ENCODE data around the gene EYS. TPM values are rescaled to one million over a fixed set of nuclear protein-coding genes. Genes with fewer than 3 reads are reported as not detected.

Gene EYS
- not detected for total RNA-seq (ENCODE audit: unreplicated experiment)
- long read RNA-seq = 0 reads

DNA sequence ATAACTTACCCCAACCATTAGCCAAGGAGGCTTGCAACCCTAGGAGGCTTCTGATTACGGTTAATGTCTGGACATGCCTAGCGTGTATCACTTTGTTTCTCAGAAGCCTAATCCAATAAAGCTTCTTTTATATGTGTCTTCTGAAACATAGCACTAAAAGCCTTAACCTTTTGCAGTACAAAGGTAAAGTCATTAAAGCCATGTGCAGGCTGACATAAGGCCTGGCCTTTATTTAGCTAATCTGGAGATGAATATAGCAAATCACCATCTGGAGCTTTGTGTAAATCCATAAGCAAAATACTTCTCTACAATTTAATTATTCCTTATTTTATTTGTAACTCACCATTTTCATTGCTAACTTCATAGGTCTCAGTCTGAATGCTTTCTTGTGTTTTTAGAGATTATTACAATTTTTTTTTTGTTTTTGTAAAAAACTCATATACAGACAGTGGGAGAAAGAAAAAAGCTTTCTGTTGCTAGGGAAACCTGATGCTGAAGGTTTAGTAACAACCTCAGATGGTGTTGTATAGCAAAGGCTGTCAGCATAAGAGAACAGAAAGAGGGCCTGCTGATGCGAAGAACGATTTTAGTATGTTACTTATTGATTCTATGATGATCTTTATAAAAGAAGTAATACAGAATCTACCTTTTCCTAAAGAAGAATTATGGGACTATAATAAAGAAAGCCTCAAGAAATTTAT, at the start of gene EYS:
Gene EYS (minus strand): TSS at position 101 of the 701 bp plus-strand sequence. CDS start 211,816 bp downstream, outside the sequence.
- Mint-ChIP-seq H3K4me3 (ENCODE audit: unreplicated experiment) (no peak within 1 kb of the TSS), H3K36me3 (ENCODE audit: low read depth, unreplicated experiment) (no peaks in the 10 kb centered on the region), H3K4me1 (ENCODE audit: unreplicated experiment) (no peaks in the 10 kb centered on the region), H3K27ac (ENCODE audit: unreplicated experiment) (no peak within 1 kb of the TSS), H3K9me3 (ENCODE audit: unreplicated experiment) (no peaks in the 10 kb centered on the region), H3K27me3 (ENCODE audit: unreplicated experiment) (no peaks in the 10 kb centered on the region)
- TF ChIP-seq, protein P1, sequence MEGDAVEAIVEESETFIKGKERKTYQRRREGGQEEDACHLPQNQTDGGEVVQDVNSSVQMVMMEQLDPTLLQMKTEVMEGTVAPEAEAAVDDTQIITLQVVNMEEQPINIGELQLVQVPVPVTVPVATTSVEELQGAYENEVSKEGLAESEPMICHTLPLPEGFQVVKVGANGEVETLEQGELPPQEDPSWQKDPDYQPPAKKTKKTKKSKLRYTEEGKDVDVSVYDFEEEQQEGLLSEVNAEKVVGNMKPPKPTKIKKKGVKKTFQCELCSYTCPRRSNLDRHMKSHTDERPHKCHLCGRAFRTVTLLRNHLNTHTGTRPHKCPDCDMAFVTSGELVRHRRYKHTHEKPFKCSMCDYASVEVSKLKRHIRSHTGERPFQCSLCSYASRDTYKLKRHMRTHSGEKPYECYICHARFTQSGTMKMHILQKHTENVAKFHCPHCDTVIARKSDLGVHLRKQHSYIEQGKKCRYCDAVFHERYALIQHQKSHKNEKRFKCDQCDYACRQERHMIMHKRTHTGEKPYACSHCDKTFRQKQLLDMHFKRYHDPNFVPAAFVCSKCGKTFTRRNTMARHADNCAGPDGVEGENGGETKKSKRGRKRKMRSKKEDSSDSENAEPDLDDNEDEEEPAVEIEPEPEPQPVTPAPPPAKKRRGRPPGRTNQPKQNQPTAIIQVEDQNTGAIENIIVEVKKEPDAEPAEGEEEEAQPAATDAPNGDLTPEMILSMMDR (IDR thresholded peaks at IDR 0.05; ENCODE audit: unreplicated experiment) = no peak
- DNase-seq (ENCODE audit: low spot score) = no peak

DNA sequence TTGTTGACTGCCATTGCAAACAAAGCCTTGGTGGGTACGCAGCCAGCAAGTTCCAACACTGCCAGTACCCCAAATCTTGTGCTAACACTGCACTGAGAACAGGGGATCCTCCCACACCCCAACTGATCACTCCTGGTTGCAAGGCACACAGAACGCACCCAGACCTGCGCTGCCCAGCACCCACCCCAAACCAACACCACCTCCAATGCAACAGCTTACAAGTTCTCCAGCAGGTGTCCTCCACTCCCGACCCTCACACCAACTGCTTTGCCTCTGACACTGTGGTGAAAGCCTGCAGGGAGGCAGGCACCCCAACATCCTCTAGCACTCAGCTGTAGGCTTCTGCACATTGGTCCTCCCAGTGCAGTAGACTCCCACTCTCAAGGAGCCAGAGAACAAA, 39.3 kb upstream of the EYS start:
- Mint-ChIP-seq H3K9me3 (ENCODE audit: unreplicated experiment) (peaks cover 11% of the 10 kb centered on the region), H3K4me1 (ENCODE audit: unreplicated experiment) (no peaks in the 10 kb centered on the region), H3K27me3 (ENCODE audit: unreplicated experiment) (peaks cover 7% of the 10 kb centered on the region), H3K27ac (ENCODE audit: unreplicated experiment) (no peak overlapping the region), H3K4me3 (ENCODE audit: unreplicated experiment) (no peak overlapping the region), H3K36me3 (ENCODE audit: low read depth, unreplicated experiment) (no peaks in the 10 kb centered on the region)
- no peak for DNase-seq (ENCODE audit: low spot score)
- TF ChIP-seq, protein P1 (IDR thresholded peaks at IDR 0.05; ENCODE audit: unreplicated experiment) = no peak

DNA sequence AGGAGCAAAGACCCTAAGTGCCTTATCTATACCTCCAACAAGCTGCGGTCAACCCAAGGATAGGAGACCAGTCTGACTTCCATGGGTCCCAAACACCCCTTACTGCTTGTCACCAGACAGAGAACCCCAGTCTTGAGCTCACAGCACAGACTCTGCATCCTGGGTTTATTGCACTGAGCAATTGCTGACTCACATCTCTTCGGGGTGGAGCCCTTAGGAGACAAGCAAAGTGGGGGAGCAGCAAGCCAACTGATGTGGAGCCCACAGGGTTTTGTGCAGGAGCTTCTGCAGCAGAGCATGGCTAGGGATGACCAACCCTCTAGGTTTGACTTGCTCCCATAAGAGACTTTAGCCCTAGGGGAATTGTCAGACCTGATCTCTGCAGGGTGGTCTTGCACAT, 38.6 kb upstream of the EYS start:
- Mint-ChIP-seq H3K4me1 (ENCODE audit: unreplicated experiment) (no peaks in the 10 kb centered on the region), H3K27me3 (ENCODE audit: unreplicated experiment) (peaks cover 7% of the 10 kb centered on the region), H3K4me3 (ENCODE audit: unreplicated experiment) (no peak overlapping the region), H3K27ac (ENCODE audit: unreplicated experiment) (no peak overlapping the region), H3K9me3 (ENCODE audit: unreplicated experiment) (peaks cover 11% of the 10 kb centered on the region), H3K36me3 (ENCODE audit: low read depth, unreplicated experiment) (no peaks in the 10 kb centered on the region)
- TF ChIP-seq, protein P1 (IDR thresholded peaks at IDR 0.05; ENCODE audit: unreplicated experiment) = no peak
- no peak for DNase-seq (ENCODE audit: low spot score)

- no peaks in the 10 kb centered on the region for H3K36me3 Mint-ChIP-seq (ENCODE audit: low read depth, unreplicated experiment)
- H3K4me1 Mint-ChIP-seq (ENCODE audit: unreplicated experiment) = peaks cover 3% of the 10 kb centered on the region
- H3K27me3 Mint-ChIP-seq (ENCODE audit: unreplicated experiment) = peaks cover 1% of the 10 kb centered on the region
- H3K4me3 Mint-ChIP-seq (ENCODE audit: unreplicated experiment) = no peak overlapping the region
- TF ChIP-seq, protein P1 (IDR thresholded peaks at IDR 0.05; ENCODE audit: unreplicated experiment) = no peak
- H3K27ac Mint-ChIP-seq (ENCODE audit: unreplicated experiment) = no peak overlapping the region
- no peak for DNase-seq (ENCODE audit: low spot score)
- peaks cover 8% of the 10 kb centered on the region for H3K9me3 Mint-ChIP-seq (ENCODE audit: unreplicated experiment)
These were observed 22.0 kb upstream of the EYS start for GRCh38 chr6:65728879-65729479.

GRCh38 chr6:65719101-65719500, 12.1 kb upstream of the EYS start:
- no peaks in the 10 kb centered on the region for H3K9me3 Mint-ChIP-seq (ENCODE audit: unreplicated experiment)
- H3K4me3 Mint-ChIP-seq (ENCODE audit: unreplicated experiment) = no peak overlapping the region
- TF ChIP-seq, protein P1 (IDR thresholded peaks at IDR 0.05; ENCODE audit: unreplicated experiment) = no peak
- no peaks in the 10 kb centered on the region for H3K36me3 Mint-ChIP-seq (ENCODE audit: low read depth, unreplicated experiment)
- DNase-seq (ENCODE audit: low spot score) = no peak
- peaks cover 2% of the 10 kb centered on the region for H3K27me3 Mint-ChIP-seq (ENCODE audit: unreplicated experiment)
- H3K27ac Mint-ChIP-seq (ENCODE audit: unreplicated experiment) = no peak overlapping the region
- no peaks in the 10 kb centered on the region for H3K4me1 Mint-ChIP-seq (ENCODE audit: unreplicated experiment)

Measured in endothelial cell (in vitro differentiated cells).